ENCODE results near the gene IFNL3.

DNA sequence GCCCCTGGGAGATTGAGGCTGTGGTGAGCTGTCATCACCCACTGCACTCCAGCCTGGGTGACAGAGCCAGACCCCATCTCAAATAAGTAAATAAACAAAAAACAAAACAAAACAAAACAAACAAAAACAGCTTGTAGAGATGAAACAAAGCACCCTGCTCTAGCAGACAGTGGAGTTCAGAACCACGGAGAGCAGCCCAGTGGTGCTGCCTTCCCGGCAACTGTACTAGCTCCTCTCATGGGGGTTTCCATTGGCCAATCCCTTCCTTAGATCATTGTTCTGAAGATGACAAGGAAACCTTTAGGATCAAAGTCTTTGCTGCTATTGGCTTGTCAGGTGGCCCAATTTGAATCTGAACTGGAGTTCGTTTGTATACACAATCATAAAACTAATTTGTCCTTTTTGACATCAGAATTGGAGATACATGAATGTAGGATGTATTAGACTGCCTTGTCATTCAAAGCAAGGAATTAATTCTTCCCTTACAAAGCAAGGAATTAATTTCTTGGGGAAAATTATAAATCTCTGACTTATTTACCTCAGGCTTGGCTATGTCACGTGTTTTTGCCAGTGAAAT, 21.0 kb downstream of the IFNL3 start:
- TF ChIP-seq MXD4 (CRISPR knock-in tag; IDR thresholded peaks at IDR 0.05) (no peak), GTF2F1 (IDR thresholded peaks at IDR 0.05; ENCODE audit: low read length) (no peak), TRIM24 (CRISPR knock-in tag; IDR thresholded peaks at IDR 0.05) (no peak), DMAP1 (CRISPR knock-in tag; IDR thresholded peaks at IDR 0.05) (no peak), ZUFSP (CRISPR knock-in tag; IDR thresholded peaks at IDR 0.05; ENCODE audit: borderline replicate concordance) (no peak), ZNF354B (CRISPR knock-in tag; IDR thresholded peaks at IDR 0.05) (no peak), KDM5A (IDR thresholded peaks at IDR 0.05; ENCODE audit: borderline replicate concordance, low read length) (no peak), CTCF (CRISPR knock-in tag; IDR thresholded peaks at IDR 0.05) (no peak), FOXJ3 (CRISPR knock-in tag; IDR thresholded peaks at IDR 0.05; ENCODE audit: borderline replicate concordance) (no peak), CREM (IDR thresholded peaks at IDR 0.05) (no peak), CREM (CRISPR knock-in tag; IDR thresholded peaks at IDR 0.05) (no peak), MLX (CRISPR knock-in tag; IDR thresholded peaks at IDR 0.05) (no peak)
